Natural killer cell (primary cell): Measurements from ENCODE around the gene DHRS3. TPM values are rescaled to one million over a fixed set of nuclear protein-coding genes. Genes with fewer than 3 reads are reported as not detected.

Source experiments
- ATAC-seq, 3 donors: fragments of 150-1000 bp in 2 of 3; fragments of 200-7000 bp in 1 of 3; cut with Tn5 transposase; 1 replicate in 1 of 3; 2 replicates in 2 of 3; pipeline ENCODE4 v1.10.0; 2021; ENCODE audit warnings: mild to moderate bottlenecking in 2 of 3, moderate library complexity in 2 of 3
- DNase-seq, 2 donors: peaks; one replicate each; pipeline versions ENCODE4 v3.0.0 to v3.0.0-alpha.2; 2013 to 2021; ENCODE audit warnings: mixed read lengths in 1 of 2
- H3K27ac ChIP-seq: one replicate; pipeline ENCODE4 v1.5.1; 2013; ENCODE audit warnings: mild to moderate bottlenecking, low read length
- H3K27me3 ChIP-seq: one replicate; pipeline ENCODE4 v1.6.1; 2013; ENCODE audit warnings: low read length; ENCODE audit not compliant: control insufficient read depth, insufficient read depth
- H3K36me3 ChIP-seq: one replicate; pipeline ENCODE4 v1.6.1; 2013; ENCODE audit warnings: low read length; ENCODE audit not compliant: control insufficient read depth, insufficient read depth
- H3K4me1 ChIP-seq: one replicate; pipeline ENCODE4 v1.6.1; 2013; ENCODE audit warnings: low read length; ENCODE audit not compliant: control insufficient read depth, insufficient read depth
- H3K4me3 ChIP-seq: one replicate; pipeline ENCODE4 v1.5.1; 2013; ENCODE audit warnings: low read length
- H3K9me3 ChIP-seq: one replicate; pipeline ENCODE4 v1.6.1; 2013; ENCODE audit warnings: low read length; ENCODE audit not compliant: control insufficient read depth, insufficient read depth
- H3K27ac Mint-ChIP-seq, 2 donors: one replicate each; pipeline ENCODE4 v1.8.0; 2022; ENCODE audit warnings: mild to moderate bottlenecking in 2 of 2, mixed read lengths in 2 of 2, moderate library complexity in 1 of 2
- H3K27me3 Mint-ChIP-seq, 2 donors: one replicate each; pipeline ENCODE4 v1.8.0; 2022; ENCODE audit warnings: low read depth in 2 of 2, mixed read lengths in 2 of 2
- H3K36me3 Mint-ChIP-seq: one replicate; pipeline ENCODE4 v1.8.0; 2022; ENCODE audit warnings: mixed read lengths
- H3K4me1 Mint-ChIP-seq, 2 donors: one replicate each; pipeline ENCODE4 v1.8.0; 2022; ENCODE audit warnings: mixed read lengths in 2 of 2
- H3K4me3 Mint-ChIP-seq: one replicate; pipeline ENCODE4 v1.8.0; 2022; ENCODE audit warnings: mild to moderate bottlenecking, moderate library complexity, mixed read lengths
- H3K9me3 Mint-ChIP-seq, 2 donors: one replicate each; pipeline ENCODE4 v1.8.0; 2022; ENCODE audit warnings: mixed read lengths in 2 of 2
- WGBS: methylation state at CpG from one replicate; pipeline ENCODE4 v1.1.7; 2013; ENCODE audit warnings: missing lambda C conversion rate; ENCODE audit not compliant: insufficient coverage; 5-methylcytosine and 5-hydroxymethylcytosine counted together
- intact Hi-C: fragments of 100-400 bp; cut with micrococcal nuclease; formaldehyde crosslinking; loops from one replicate; pipeline ENCODE4 v1.14.2; 2022
- total RNA-seq, 4 donors: library from RNA; stranded (reverse); fragments of 120-200 nt in 1 of 4; gene quantifications; one replicate each; pipeline versions ENCODE4 v1.2.3 to v1.2.4, GENCODE V29; 2013 to 2022
- TF ChIP-seq, protein P1 (sequence below): fragments of 200-600 bp; IDR thresholded peaks from one replicate; pipeline ENCODE4 v1.8.0; 2022; ENCODE audit warnings: antibody characterized with exemption

DHRS3 gene
- total RNA-seq, 3 donors from 2014 or later (not counting 1 experiment from before 2014, with no cell fraction given), result 106 to 175 (median 153) TPM

DNA sequence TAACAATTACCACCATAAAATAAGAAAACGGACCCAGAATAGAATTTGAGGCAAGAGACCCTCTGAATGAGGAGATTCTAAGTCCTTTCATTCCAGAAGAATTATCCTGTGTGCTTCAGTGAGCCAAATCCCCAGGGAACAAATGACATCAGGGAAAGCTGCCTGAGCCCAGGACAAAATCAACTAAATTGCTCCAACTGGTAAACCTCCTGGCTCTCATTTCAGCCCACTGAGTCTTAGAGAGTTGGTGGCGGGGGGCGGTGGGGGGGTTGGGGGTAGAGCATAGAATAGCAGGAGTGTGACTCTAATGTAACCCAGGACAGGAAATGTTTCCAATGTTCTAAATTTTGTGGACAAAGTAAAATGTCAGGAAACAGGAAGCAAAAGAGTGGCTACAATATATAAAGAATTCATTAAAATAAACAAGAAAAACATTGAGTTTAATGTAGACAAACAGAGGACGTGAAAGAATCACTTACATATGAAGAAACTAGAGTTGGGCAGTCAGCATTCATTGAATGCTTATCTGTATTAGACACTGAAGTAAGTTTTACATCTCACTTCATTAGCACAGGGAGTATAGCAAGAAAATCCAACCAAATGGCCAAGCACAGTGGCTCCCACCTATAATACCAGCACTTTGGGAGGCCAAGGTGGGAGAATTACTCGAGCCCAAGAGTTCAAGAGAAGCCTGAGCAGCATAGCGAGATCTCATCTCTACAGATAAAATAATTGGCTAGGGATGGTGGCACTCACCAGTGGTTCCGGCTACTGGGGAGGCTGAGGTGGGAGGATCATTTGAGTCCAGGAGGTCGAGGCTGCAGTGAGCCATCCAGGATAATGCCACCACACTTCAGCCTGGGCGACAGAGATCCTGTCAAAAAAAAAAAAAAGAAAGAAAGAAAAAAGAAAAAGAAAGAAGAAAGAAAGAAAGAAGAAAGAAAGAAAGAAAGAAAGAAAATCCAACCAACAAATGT is 75.1 kb downstream of the DHRS3 start:
- Mint-ChIP-seq H3K4me1 (peaks cover 0 to 7% of the 10 kb centered on the region in 2 donors), H3K27me3 (peaks cover 0 to 6% of the 10 kb centered on the region in 2 donors), H3K36me3 (no peaks in the 10 kb centered on the region), H3K9me3 (no peaks in the 10 kb centered on the region), H3K27ac (no peak overlapping the region), H3K4me3 (no peak overlapping the region)
- no peaks in the 10 kb centered on the region for H3K27me3 ChIP-seq
- 85% methylated on average over 4 of the region's 9 CpGs for WGBS
- TF ChIP-seq, protein P1, sequence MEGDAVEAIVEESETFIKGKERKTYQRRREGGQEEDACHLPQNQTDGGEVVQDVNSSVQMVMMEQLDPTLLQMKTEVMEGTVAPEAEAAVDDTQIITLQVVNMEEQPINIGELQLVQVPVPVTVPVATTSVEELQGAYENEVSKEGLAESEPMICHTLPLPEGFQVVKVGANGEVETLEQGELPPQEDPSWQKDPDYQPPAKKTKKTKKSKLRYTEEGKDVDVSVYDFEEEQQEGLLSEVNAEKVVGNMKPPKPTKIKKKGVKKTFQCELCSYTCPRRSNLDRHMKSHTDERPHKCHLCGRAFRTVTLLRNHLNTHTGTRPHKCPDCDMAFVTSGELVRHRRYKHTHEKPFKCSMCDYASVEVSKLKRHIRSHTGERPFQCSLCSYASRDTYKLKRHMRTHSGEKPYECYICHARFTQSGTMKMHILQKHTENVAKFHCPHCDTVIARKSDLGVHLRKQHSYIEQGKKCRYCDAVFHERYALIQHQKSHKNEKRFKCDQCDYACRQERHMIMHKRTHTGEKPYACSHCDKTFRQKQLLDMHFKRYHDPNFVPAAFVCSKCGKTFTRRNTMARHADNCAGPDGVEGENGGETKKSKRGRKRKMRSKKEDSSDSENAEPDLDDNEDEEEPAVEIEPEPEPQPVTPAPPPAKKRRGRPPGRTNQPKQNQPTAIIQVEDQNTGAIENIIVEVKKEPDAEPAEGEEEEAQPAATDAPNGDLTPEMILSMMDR, result no peak
- H3K9me3 ChIP-seq, result no peaks in the 10 kb centered on the region
- peaks cover 4% of the 10 kb centered on the region for H3K4me1 ChIP-seq
- ATAC-seq (no peak), DNase-seq (no peak)
- no peak overlapping the region for H3K4me3 ChIP-seq
- no peaks in the 10 kb centered on the region for H3K36me3 ChIP-seq
- H3K27ac ChIP-seq, result no peak overlapping the region
- intact Hi-C loops, result no loop called here

- TF ChIP-seq, protein P1, result no peak
- DNase-seq, result no peak
- H3K27ac Mint-ChIP-seq, result no peak overlapping the region
- Histone ChIP-seq H3K4me3 (no peak overlapping the region), H3K36me3 (no peaks in the 10 kb centered on the region), H3K27ac (no peak overlapping the region), H3K9me3 (no peaks in the 10 kb centered on the region), H3K4me1 (peaks cover 4% of the 10 kb centered on the region), H3K27me3 (no peaks in the 10 kb centered on the region)
- H3K4me1 Mint-ChIP-seq, result peaks cover 0 to 7% of the 10 kb centered on the region in 2 donors
- WGBS, result 93% methylated on average over 9 of the region's 9 CpGs
- H3K4me3 Mint-ChIP-seq, result no peak overlapping the region
- peaks cover 7% of the 10 kb centered on the region for H3K36me3 Mint-ChIP-seq
- no peaks in the 10 kb centered on the region for H3K9me3 Mint-ChIP-seq
- ATAC-seq, result no peak
- intact Hi-C loops, result no loop called here
- H3K27me3 Mint-ChIP-seq, result peaks cover 0 to 4% of the 10 kb centered on the region in 2 donors
Observed at GRCh38 chr1:12542138-12542465, 75.9 kb downstream of the DHRS3 start.

GRCh38 chr1:12541274-12542137 is 76.5 kb downstream of the DHRS3 start:
- no peaks in the 10 kb centered on the region for H3K9me3 Mint-ChIP-seq
- intact Hi-C loops, result no loop called here
- peaks cover 0 to 8% of the 10 kb centered on the region in 2 donors for H3K4me1 Mint-ChIP-seq
- H3K36me3 Mint-ChIP-seq, result peaks cover 8% of the 10 kb centered on the region
- H3K4me1 ChIP-seq, result peaks cover 4% of the 10 kb centered on the region
- no peak overlapping the region for H3K4me3 ChIP-seq
- TF ChIP-seq, protein P1, result no peak
- H3K4me3 Mint-ChIP-seq, result no peak overlapping the region
- H3K9me3 ChIP-seq, result no peaks in the 10 kb centered on the region
- no peaks in the 10 kb centered on the region for H3K27me3 ChIP-seq
- no peak for DNase-seq
- H3K27ac ChIP-seq, result no peak overlapping the region
- H3K27ac Mint-ChIP-seq, result no peak overlapping the region
- no peaks in the 10 kb centered on the region for H3K36me3 ChIP-seq
- ATAC-seq, result no peak
- 80% methylated on average over 17 of the region's 17 CpGs for WGBS
- peaks cover 0 to 4% of the 10 kb centered on the region in 2 donors for H3K27me3 Mint-ChIP-seq
